SK-N-SH (cell line): ENCODE data around the gene CACNA2D3. TPM values are rescaled to one million over a fixed set of nuclear protein-coding genes. Genes with fewer than 3 reads are reported as not detected.

Experiments
- CTCF ChIA-PET: fragments of 300-600, 350-600 bp; formaldehyde crosslinking; extraction: SDS; loops from one replicate; lab custom pipeline; 2021; lab: Yijun Ruan, JAX
- POLR2A ChIA-PET: fragments of 350-600 bp; sonication (Branson Sonifier 250); formaldehyde crosslinking; extraction: SDS; loops from one replicate; lab custom pipeline; 2020; ENCODE audit warnings: antibody characterized with exemption, inconsistent platforms; lab: Yijun Ruan, JAX
- DNase-seq: peaks from one replicate; pipeline ENCODE4 v3.0.0; 2012
- H2AFZ ChIP-seq: fragments of 200-600 bp; sonication (generic); 2 replicates; pipeline ENCODE4 v1.8.1; 2016; ENCODE audit warnings: antibody characterized with exemption, mild to moderate bottlenecking, low read depth
- H3F3A ChIP-seq: fragments of 200-600 bp; sonication (generic); replicated peaks from 2 replicates; pipeline ENCODE3; 2016; ENCODE audit warnings: antibody characterized with exemption, mild to moderate bottlenecking; ENCODE audit not compliant: insufficient read depth
- H3K27ac ChIP-seq, 2 experiments: fragments of 200-500 bp in 1 of 2; fragments of 200-600 bp in 1 of 2; sonication (Bioruptor generic) in 1 of 2; sonication (generic), shearing (Covaris generic) in 1 of 2; 2 replicates each; pipeline versions ENCODE4 v1.5.1 to v1.6.1; 2014 to 2016; ENCODE audit warnings: low read depth in 2 of 2, inconsistent platforms in 1 of 2, low read length in 1 of 2, mild to moderate bottlenecking in 1 of 2, mixed read lengths in 1 of 2
- H3K27me3 ChIP-seq: fragments of 200-600 bp; sonication (generic), shearing (Covaris generic); 2 replicates; pipeline ENCODE4 v1.6.1; 2016; ENCODE audit warnings: mixed run types; ENCODE audit not compliant: insufficient read depth
- H3K36me3 ChIP-seq, 2 experiments: fragments of 200-500 bp in 1 of 2; fragments of 200-600 bp in 1 of 2; sonication (Bioruptor generic) in 1 of 2; sonication (generic) in 1 of 2; replicated peaks in 1 of 2; 2 replicates each; pipeline versions ENCODE3 to v1.5.1; 2014 to 2016; ENCODE audit warnings: low read length in 1 of 2, mild to moderate bottlenecking in 1 of 2; ENCODE audit not compliant: insufficient read depth in 2 of 2, control insufficient read depth in 1 of 2
- H3K4me1 ChIP-seq, 2 experiments: fragments of 200-500 bp in 1 of 2; fragments of 200-600 bp in 1 of 2; sonication (Bioruptor generic) in 1 of 2; sonication (generic), shearing (Covaris generic) in 1 of 2; 2 replicates each; pipeline versions ENCODE4 v1.5.1 to v1.6.1; 2014 to 2016; ENCODE audit warnings: low read depth in 1 of 2, low read length in 1 of 2, mixed run types in 1 of 2; ENCODE audit not compliant: insufficient read depth in 2 of 2, control insufficient read depth in 1 of 2
- H3K4me2 ChIP-seq: fragments of 200-600 bp; sonication (generic), shearing (Covaris generic); 2 replicates; pipeline ENCODE4 v1.6.1; 2017; ENCODE audit warnings: mixed run types
- H3K4me3 ChIP-seq, 2 experiments: fragments of 200-500 bp in 1 of 2; fragments of 200-600 bp in 1 of 2; sonication (Bioruptor generic) in 1 of 2; sonication (generic), shearing (Covaris generic) in 1 of 2; 2 replicates each; pipeline versions ENCODE4 v1.5.1 to v1.8.1; 2014 to 2016; ENCODE audit warnings: low read depth in 2 of 2, inconsistent platforms in 1 of 2, low read length in 1 of 2, mild to moderate bottlenecking in 1 of 2, mixed read lengths in 1 of 2, moderate library complexity in 1 of 2
- H3K79me2 ChIP-seq: fragments of 200-600 bp; sonication (generic); 2 replicates; pipeline ENCODE4 v1.8.1; 2017; ENCODE audit warnings: mild to moderate bottlenecking; ENCODE audit not compliant: insufficient read depth
- H3K9ac ChIP-seq: fragments of 200-600 bp; sonication (generic); 2 replicates; pipeline ENCODE4 v1.6.1; 2017; ENCODE audit warnings: mixed run types
- H3K9me2 ChIP-seq: fragments of 200-600 bp; sonication (generic); 2 replicates; pipeline ENCODE4 v1.6.1; 2017; ENCODE audit warnings: mixed run types
- H3K9me3 ChIP-seq: fragments of 200-600 bp; sonication (generic); 2 replicates; pipeline ENCODE4 v1.6.1; 2017; ENCODE audit warnings: mixed run types, mild to moderate bottlenecking, moderate library complexity
- H4K20me1 ChIP-seq: fragments of 200-600 bp; sonication (generic); 2 replicates; pipeline ENCODE4 v1.6.1; 2017; ENCODE audit warnings: mild to moderate bottlenecking, mixed run types; ENCODE audit not compliant: insufficient read depth
- GABPA ChIP-seq: IDR thresholded peaks from 2 replicates; pipeline ENCODE4 v1.4.0; 2012; ENCODE audit warnings: low read depth, mild to moderate bottlenecking
- GATA2 ChIP-seq: sonication (generic); formaldehyde crosslinking; IDR thresholded peaks from 2 replicates; pipeline ENCODE4 v1.5.0; 2020; ENCODE audit warnings: mild to moderate bottlenecking, missing genetic modification reagents
- IRF3 ChIP-seq: fragments of 150-350 bp; IDR thresholded peaks from 2 replicates; pipeline ENCODE4 v1.6.1; 2016; ENCODE audit warnings: mild to moderate bottlenecking, low read depth, low read length
- NRF1 ChIP-seq: IDR thresholded peaks from 2 replicates; pipeline ENCODE4 v1.6.1; 2012; ENCODE audit warnings: low read depth, mild to moderate bottlenecking, low read length
- POLR2AphosphoS5 ChIP-seq: IDR thresholded peaks from 2 replicates; pipeline ENCODE4 v1.6.1; 2012; ENCODE audit warnings: low read depth, low read length
- RCOR1 ChIP-seq: fragments of 150-350 bp; IDR thresholded peaks from 2 replicates; pipeline ENCODE4 v1.6.1; 2017; ENCODE audit warnings: antibody characterized with exemption, low read length
- REST ChIP-seq: IDR thresholded peaks from 2 replicates; pipeline ENCODE4 v1.6.1; 2012; ENCODE audit warnings: mild to moderate bottlenecking, low read depth, low read length, moderate library complexity
- SMC3 ChIP-seq: IDR thresholded peaks from 2 replicates; pipeline ENCODE4 v1.6.1; 2012; ENCODE audit warnings: low read depth, low read length, improper control_type of control experiment
- TCF12 ChIP-seq: IDR thresholded peaks from 2 replicates; pipeline ENCODE4 v1.4.0; 2012
- ZBTB33 ChIP-seq: IDR thresholded peaks from 2 replicates; pipeline ENCODE4 v1.4.0; 2012; ENCODE audit warnings: low read depth, borderline replicate concordance
- WGBS: methylation state at CpG from one replicate; pipeline ENCODE4 v1.1.6; 2017; ENCODE audit warnings: low lambda C conversion rate; 5-methylcytosine and 5-hydroxymethylcytosine counted together
- polyA plus RNA-seq, 3 experiments: library from polyadenylated mRNA; depleted of rRNA; stranded (reverse); fragments of >200 nt; gene quantifications; 2 replicates each; pipeline ENCODE4 v1.2.3, GENCODE V29; 2012

The CACNA2D3 gene
- polyA plus RNA-seq, 1 of the 3 experiments (the other 2 are of a cell fraction), result 0.15 TPM

GRCh38 chr3:54845011-54845410 is 722.7 kb downstream of the CACNA2D3 start:
- no peaks in the 10 kb centered on the region; the same call in 1 of the 2 replicates for H3K27me3 ChIP-seq
- no peaks in the 10 kb centered on the region for H3K9me2 ChIP-seq
- H3K9me3 ChIP-seq, result no peaks in the 10 kb centered on the region
- 47% methylated on average over 4 of the region's 4 CpGs for WGBS
- H3K36me3 ChIP-seq, result no peaks in the 10 kb centered on the region
- H3K27ac ChIP-seq, result no peak overlapping the region
- H3K9ac ChIP-seq, result no peak overlapping the region
- TF ChIP-seq NRF1, result no peak
- TF ChIP-seq GABPA, result no peak
- TF ChIP-seq IRF3, result no peak
- no peak for TF ChIP-seq ZBTB33
- no peak for TF ChIP-seq SMC3
- no peak for TF ChIP-seq POLR2AphosphoS5
- TF ChIP-seq REST, result no peak
- ChIA-PET CTCF (interaction anchor here (1.1 to 3.9 kb wide), 4 partner anchors 8 to 417 kb away, joined by 3 to 12 read pairs (median 4); no protein-coding TSS in a partner anchor), POLR2A (no interaction called here)
- no peak overlapping the region for H3K4me2 ChIP-seq
- H3K79me2 ChIP-seq, result no peaks in the 10 kb centered on the region
- H2AFZ ChIP-seq, result no peak overlapping the region
- H3F3A ChIP-seq, result no peaks in the 10 kb centered on the region
- H3K4me1 ChIP-seq, result peaks cover 0 to 5% of the 10 kb centered on the region in 2 experiments; a peak in 1 of 4 replicates
- no peak for DNase-seq
- H3K4me3 ChIP-seq, result no peak overlapping the region
- no peaks in the 10 kb centered on the region for H4K20me1 ChIP-seq

DNA sequence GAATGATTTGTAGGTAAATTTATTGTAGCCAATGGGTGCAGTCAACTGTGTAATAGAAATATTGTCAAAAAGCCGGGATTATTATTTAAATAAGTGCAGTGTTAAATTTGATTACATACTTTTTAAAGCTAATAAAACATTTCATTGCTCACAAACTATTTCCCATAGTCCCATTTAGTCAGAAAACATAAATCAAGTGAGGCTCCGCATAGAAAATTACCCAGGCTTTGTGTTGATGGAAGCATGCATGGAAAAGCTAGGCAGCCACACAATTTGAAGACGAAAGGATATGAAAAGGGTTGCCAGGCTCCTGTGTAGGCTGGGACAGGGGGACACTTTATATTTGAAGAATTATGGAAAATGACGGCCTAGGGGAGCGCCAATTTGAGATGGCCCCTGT is 723.2 kb downstream of the CACNA2D3 start:
- Histone ChIP-seq H3K27ac (no peak overlapping the region), H3K27me3 (no peaks in the 10 kb centered on the region; the same call in 1 of the 2 replicates), H3K36me3 (no peaks in the 10 kb centered on the region), H3K9ac (no peak overlapping the region), H4K20me1 (no peaks in the 10 kb centered on the region), H3K9me2 (no peaks in the 10 kb centered on the region), H2AFZ (no peak overlapping the region), H3K9me3 (no peaks in the 10 kb centered on the region), H3K4me2 (no peak overlapping the region), H3F3A (no peaks in the 10 kb centered on the region), H3K4me3 (no peak overlapping the region), H3K4me1 (peaks cover 0 to 8% of the 10 kb centered on the region in 2 experiments; a peak in 1 of 4 replicates), H3K79me2 (no peaks in the 10 kb centered on the region)
- 60% methylated on average over 5 of the region's 5 CpGs for WGBS
- CTCF ChIA-PET, result interaction anchor here (1.1 to 1.5 kb wide), 3 partner anchors 7 to 418 kb away, joined by 3 to 4 read pairs (median 3); no protein-coding TSS in a partner anchor
- POLR2A ChIA-PET, result no interaction called here
- DNase-seq, result no peak
- TF ChIP-seq GATA2 (CRISPR knock-in tag), result no peak
- no peak for TF ChIP-seq TCF12
- TF ChIP-seq RCOR1, result no peak
